K562 (cell line): Measurements from ENCODE around the gene SLC16A5. TPM values are rescaled to one million over a fixed set of nuclear protein-coding genes. Genes with fewer than 3 reads are reported as not detected.

Experiments
- ATAC-seq: fragments of 200-7000 bp; cut with Tn5 transposase; 3 replicates; pipeline ENCODE4 v1.9.1; 2020; ENCODE audit warnings: moderate library complexity
- BruUV-seq: library from RNA; stranded (reverse); fragments of 400-500 nt; replicated peaks from 2 replicates; lab custom pipeline; 2021; lab: Mats Ljungman, UMichigan
- CTCF ChIA-PET: fragments of 300-600 bp; formaldehyde crosslinking; extraction: SDS; loops from one replicate; lab custom pipeline; 2021; ENCODE audit warnings: low intra/inter-chr PET ratio; lab: Yijun Ruan, JAX
- POLR2A ChIA-PET: fragments of 300-600, 350-650 bp; sonication (Branson Sonifier 250); formaldehyde crosslinking; extraction: SDS; loops from one replicate; lab custom pipeline; 2021; ENCODE audit warnings: antibody characterized with exemption, inconsistent platforms; lab: Yijun Ruan, JAX
- DNase-seq, 4 experiments: peaks; one replicate each; pipeline versions ENCODE4 v3.0.0 to v3.0.0-alpha.2; 2011 to 2018; ENCODE audit warnings: low spot score in 3 of 4, mixed read lengths in 3 of 4; ENCODE audit errors: extremely low read depth in 1 of 4
- FAIRE-seq: peaks from 2 replicates; lab custom pipeline; 2011; peaks lifted over from hg19 to GRCh38; lab: Jason Lieb, UNC
- H2AFZ ChIP-seq: 2 replicates; pipeline ENCODE4 v1.6.0; 2011; ENCODE audit warnings: low read depth, low read length, control low read depth, inconsistent platforms
- H3K27ac ChIP-seq: fragments of 200-600 bp; 3 replicates; pipeline ENCODE4 v1.8.0; 2011; ENCODE audit warnings: low read depth, mild to moderate bottlenecking, control low read depth, inconsistent platforms, low read length, moderate library complexity, mixed read lengths; ENCODE audit errors: extremely low read depth
- H3K27me3 ChIP-seq, 2 experiments: fragments of 300-600 bp in 1 of 2; 2 replicates in 1 of 2; 3 replicates in 1 of 2; pipeline versions ENCODE4 v1.6.0 to v1.8.0; 2011; ENCODE audit warnings: inconsistent platforms in 2 of 2, low read length in 2 of 2, mild to moderate bottlenecking in 1 of 2, mixed read lengths in 1 of 2, moderate library complexity in 1 of 2; ENCODE audit not compliant: control insufficient read depth in 2 of 2, insufficient read depth in 2 of 2
- H3K36me3 ChIP-seq: fragments of 300-600 bp; 3 replicates; pipeline ENCODE4 v1.8.0; 2011; ENCODE audit warnings: mild to moderate bottlenecking, low read length, inconsistent platforms; ENCODE audit not compliant: control insufficient read depth, insufficient read depth
- H3K4me1 ChIP-seq, 2 experiments: fragments of 200-600 bp in 1 of 2; replicated peaks in 1 of 2; 2 replicates in 1 of 2; 3 replicates in 1 of 2; pipeline versions ENCODE4 v1.5.1 to v1.8.0; 2011; ENCODE audit warnings: inconsistent platforms in 2 of 2, low read length in 2 of 2, mild to moderate bottlenecking in 1 of 2, mixed read lengths in 1 of 2, moderate library complexity in 1 of 2; ENCODE audit not compliant: control insufficient read depth in 2 of 2, insufficient read depth in 2 of 2
- H3K4me2 ChIP-seq: 2 replicates; pipeline ENCODE4 v1.6.1; 2011; ENCODE audit warnings: low read length, control low read depth, inconsistent platforms, mixed read lengths; ENCODE audit not compliant: insufficient read depth
- H3K4me3 ChIP-seq: fragments of 200-600 bp; sonication (generic), shearing (Covaris generic); 2 replicates; pipeline ENCODE4 v1.5.1; 2016; ENCODE audit warnings: control low read depth, inconsistent platforms
- H3K79me2 ChIP-seq: fragments of 200-600 bp; 3 replicates; pipeline ENCODE4 v1.8.0; 2011; ENCODE audit warnings: low read length, inconsistent platforms; ENCODE audit not compliant: control insufficient read depth, insufficient read depth
- H3K9ac ChIP-seq, 2 experiments: 2 replicates each; pipeline versions ENCODE4 v1.6.0 to v1.6.1; 2011; ENCODE audit warnings: low read depth in 2 of 2, low read length in 2 of 2, control low read depth in 1 of 2, inconsistent platforms in 1 of 2, mild to moderate bottlenecking in 1 of 2, mixed read lengths in 1 of 2; ENCODE audit not compliant: insufficient read depth in 1 of 2
- H3K9me1 ChIP-seq: one replicate; pipeline ENCODE4 v1.6.0; 2011; ENCODE audit warnings: inconsistent platforms, mild to moderate bottlenecking, low read length, moderate library complexity; ENCODE audit not compliant: control insufficient read depth, insufficient read depth
- H3K9me3 ChIP-seq: replicated peaks from 2 replicates; pipeline ENCODE4 v1.5.1; 2011; ENCODE audit warnings: low read depth, low read length, inconsistent platforms; ENCODE audit not compliant: control insufficient read depth, insufficient read depth
- H4K20me1 ChIP-seq: replicated peaks from 2 replicates; pipeline ENCODE4 v1.6.1; 2011; ENCODE audit warnings: low read length, inconsistent platforms, mixed read lengths; ENCODE audit not compliant: control insufficient read depth, insufficient read depth
- GABPB1 ChIP-seq: sonication (generic); formaldehyde crosslinking; IDR thresholded peaks from 2 replicates; pipeline ENCODE4 v1.8.0; 2022; ENCODE audit warnings: mild to moderate bottlenecking, missing genetic modification reagents
- ILK ChIP-seq: fragments of 450-650 bp; IDR thresholded peaks from 2 replicates; pipeline ENCODE4 v1.6.1; 2016; ENCODE audit warnings: missing genetic modification characterization, low read depth, mild to moderate bottlenecking, missing compliant biosample characterization, moderate library complexity, borderline replicate concordance
- KDM4B ChIP-seq, 2 experiments: fragments of 450-650 bp in 1 of 2; sonication (generic) in 1 of 2; IDR thresholded peaks; 2 replicates each; pipeline ENCODE4 v1.6.1; 2016 to 2017; ENCODE audit warnings: borderline replicate concordance in 2 of 2, antibody characterized with exemption in 1 of 2, low read depth in 1 of 2, mild to moderate bottlenecking in 1 of 2
- MED1 ChIP-seq: sonication (generic); formaldehyde crosslinking; IDR thresholded peaks from 2 replicates; pipeline ENCODE4 v1.8.1; 2023; ENCODE audit warnings: missing genetic modification reagents, borderline replicate concordance
- NCOA6 ChIP-seq: fragments of 450-650 bp; IDR thresholded peaks from 2 replicates; pipeline ENCODE4 v1.6.1; 2017; ENCODE audit warnings: mild to moderate bottlenecking
- POLR2B ChIP-seq: fragments of 450-650 bp; IDR thresholded peaks from 2 replicates; pipeline ENCODE4 v1.6.1; 2018; ENCODE audit warnings: low read depth; ENCODE audit not compliant: partially characterized antibody
- POLR2G ChIP-seq: fragments of 200-400 bp; formaldehyde crosslinking; IDR thresholded peaks from 2 replicates; pipeline ENCODE4 v1.6.1; 2017; ENCODE audit warnings: low read depth, mild to moderate bottlenecking, antibody characterized with exemption, low read length, moderate library complexity
- REST ChIP-seq, 2 experiments: fragments of 450-650 bp; formaldehyde crosslinking in 1 of 2; IDR thresholded peaks; 2 replicates each; pipeline versions ENCODE4 v1.4.0 to v1.6.1; 2014 to 2020; ENCODE audit warnings: mild to moderate bottlenecking in 2 of 2, borderline replicate concordance in 1 of 2, low read depth in 1 of 2
- SAFB2 ChIP-seq: fragments of 200-400 bp; formaldehyde crosslinking; IDR thresholded peaks from 2 replicates; pipeline ENCODE4 v1.6.1; 2018; ENCODE audit warnings: borderline replicate concordance, low read length, low read depth, moderate library complexity; ENCODE audit not compliant: severe bottlenecking
- SPI1 ChIP-seq: IDR thresholded peaks from 2 replicates; pipeline ENCODE4 v1.6.1; 2011; ENCODE audit warnings: low read depth, low read length, control low read depth, borderline replicate concordance
- YY1 ChIP-seq, 3 experiments: IDR thresholded peaks; 2 replicates each; pipeline ENCODE4 v1.6.1; 2011; ENCODE audit warnings: low read length in 2 of 3, mild to moderate bottlenecking in 2 of 3, moderate library complexity in 2 of 3, borderline replicate concordance in 1 of 3, control low read depth in 1 of 3, low read depth in 1 of 3; ENCODE audit not compliant: insufficient read depth in 3 of 3, insufficient replicate concordance in 2 of 3, control insufficient read depth in 1 of 3, insufficient read length in 1 of 3; ENCODE audit errors: extremely low read depth in 1 of 3
- ZNF583 ChIP-seq: fragments of 250-450 bp; sonication (Bioruptor Pico); IDR thresholded peaks from 2 replicates; pipeline ENCODE4 v1.4.0; 2020
- WGBS: fragments of 100-300 bp; shearing (Covaris generic); methylation state at CpG from one replicate; pipeline ENCODE4 v1.1.6; 2016; ENCODE audit warnings: low coverage, mixed read lengths; ENCODE audit not compliant: insufficient coverage; ENCODE audit errors: missing lambda C conversion rate; 5-methylcytosine and 5-hydroxymethylcytosine counted together
- in situ Hi-C: fragments of 300-500 bp; cut with MboI; formaldehyde crosslinking; loops from 4 replicates; pipeline ENCODE4 v1.15.0; 2018; ENCODE audit warnings: inconsistent platforms, mixed read lengths
- intact Hi-C: fragments of 100-400 bp; cut with micrococcal nuclease; formaldehyde crosslinking; loops from 2 replicates; pipeline ENCODE4 v1.14.2; 2022
- polyA plus RNA-seq, 8 experiments: library from polyadenylated mRNA; depleted of rRNA in 4 of 8; stranded (reverse) in 5 of 8; unstranded in 3 of 8; fragments of >200 nt; fragmentation: Nextera tagmentation in 2 of 8; fragmentation: Illumina TruSeq in 1 of 8; extraction: Ambion mirVana in 2 of 8; extraction: Trizol in 1 of 8; gene quantifications; 2 replicates each; pipeline versions ENCODE4 v1.2.1 to v1.2.3, GENCODE V29; 2011 to 2014; ENCODE audit warnings: inconsistent platforms in 1 of 8, missing spikeins in 1 of 8
- total RNA-seq, 7 experiments: library from RNA; depleted of rRNA in 6 of 7; stranded (reverse); fragments of >200 nt in 6 of 7; fragmentation: Illumina TruSeq in 2 of 7; extraction: Trizol in 2 of 7; gene quantifications; 2 replicates each; pipeline versions ENCODE4 v1.2.1 to v1.2.3, GENCODE V29; 2011 to 2021; ENCODE audit warnings: low replicate concordance in 1 of 7

Gene SLC16A5
- total and polyA plus RNA-seq, 9 of the 15 experiments (the other 6 are each of a cell fraction or from before 2014, with no cell fraction given) = 0.06 to 2.6 (median 0.91) TPM

GRCh38 chr17:75064867-75065561 is 22.7 kb upstream of the SLC16A5 start:
- Histone ChIP-seq H3K36me3 (peaks cover 52% of the 10 kb centered on the region), H3K9me1 (no peaks in the 10 kb centered on the region), H2AFZ (no peak overlapping the region), H4K20me1 (0 out of 2 replicates have a peak, but pooled peaks cover 3% of the 10 kb centered on the region), H3K4me2 (no peak overlapping the region), H3K9ac (peak overlapping the region in 1 of 2 experiments; percentile 55; a peak in 1 of 4 replicates), H3K9me3 (no peaks in the 10 kb centered on the region), H3K4me3 (no peak overlapping the region), H3K4me1 (peaks cover 0 to 3% of the 10 kb centered on the region in 2 experiments; a peak in 3 of 5 replicates), H3K27ac (no peak overlapping the region), H3K27me3 (no peaks in the 10 kb centered on the region), H3K79me2 (no peaks in the 10 kb centered on the region)
- ATAC-seq (peak; percentile 57), DNase-seq (peak in 2 of 4 experiments; percentile 16 to 35), FAIRE-seq (no peak)
- intact Hi-C loops (no loop called here), in situ Hi-C loops (loop anchor here (5.0 kb wide), 1 partner anchor 47 kb away; no protein-coding TSS in a partner anchor)
- CTCF ChIA-PET = interaction anchor here (1.1 kb wide), 1 partner anchor 106 kb away, joined by 4 read pairs; no protein-coding TSS in a partner anchor
- WGBS = 81% methylated on average over 18 of the region's 18 CpGs
- BruUV-seq = TSS peak; percentile 44
- POLR2A ChIA-PET = interaction anchor here (0.5 to 1.2 kb wide), 4 partner anchors 27 to 90 kb away, joined by 3 read pairs; partner anchors contain the start of gene JPT1
- no peak for TF ChIP-seq SPI1
- 0 out of 2 replicates have a peak, but pooled peaks have one; percentile 38 for TF ChIP-seq REST (IDR thresholded peaks at IDR 0.05; ENCODE audit: borderline replicate concordance)
- no peak for TF ChIP-seq REST (CRISPR knock-in tag; IDR thresholded peaks at IDR 0.05; ENCODE audit: low read depth)
- no peak for TF ChIP-seq NCOA6
- no peak for TF ChIP-seq ILK (tag)
- TF ChIP-seq POLR2B = no peak
- TF ChIP-seq MED1 (CRISPR knock-in tag) = no peak
- 0 out of 2 replicates have a peak, but pooled peaks have one; percentile 15 for TF ChIP-seq POLR2G
- TF ChIP-seq ZNF583 (CRISPR knock-in tag) = no peak
- no peak for TF ChIP-seq GABPB1 (CRISPR knock-in tag)
- TF ChIP-seq KDM4B (IDR thresholded peaks at IDR 0.05; ENCODE audit: borderline replicate concordance in 2 of 2, low read depth in 1 of 2) = no peak
- TF ChIP-seq YY1 (IDR thresholded peaks at IDR 0.05; ENCODE audit: borderline replicate concordance in 1 of 3, control insufficient read depth in 1 of 3, extremely low read depth in 1 of 3, insufficient read depth in 3 of 3, insufficient read length in 1 of 3, insufficient replicate concordance in 2 of 3, low read depth in 1 of 3, low read length in 2 of 3) = peak in 1 of 3 experiments; percentile 20
- no peak for TF ChIP-seq SAFB2
